Keratinocyte (primary cell): Measurements from ENCODE around the gene WNK4. TPM values are rescaled to one million over a fixed set of nuclear protein-coding genes. Genes with fewer than 3 reads are reported as not detected.

Experiments used
- DNase-seq: peaks from one replicate; pipeline ENCODE4 v3.0.0-alpha.2; 2011; ENCODE audit warnings: low read depth, missing footprints, low spot score
- FAIRE-seq: peaks from 2 replicates; lab custom pipeline; 2011; peaks lifted over from hg19 to GRCh38; lab: Jason Lieb, UNC
- H2AFZ ChIP-seq: 2 replicates; pipeline ENCODE4 v1.6.0; 2012; ENCODE audit warnings: low read length, control low read depth, inconsistent platforms; ENCODE audit not compliant: control insufficient read depth
- H3K27ac ChIP-seq: 2 replicates; pipeline ENCODE4 v1.5.1; 2011; ENCODE audit warnings: low read length; ENCODE audit not compliant: control insufficient read depth, insufficient read depth
- H3K27me3 ChIP-seq: 3 replicates; pipeline ENCODE4 v1.6.0; 2011; ENCODE audit warnings: low read length; ENCODE audit not compliant: control insufficient read depth, insufficient read depth; ENCODE audit errors: extremely low read depth
- H3K36me3 ChIP-seq, 2 experiments: 2 replicates in 1 of 2; 3 replicates in 1 of 2; pipeline ENCODE4 v1.5.1; 2011; ENCODE audit warnings: low read length in 2 of 2, mild to moderate bottlenecking in 1 of 2; ENCODE audit not compliant: control insufficient read depth in 2 of 2, insufficient read depth in 2 of 2; ENCODE audit errors: extremely low read depth in 1 of 2
- H3K4me1 ChIP-seq: 3 replicates; pipeline ENCODE4 v1.5.1; 2011; ENCODE audit warnings: low read length; ENCODE audit not compliant: control insufficient read depth, insufficient read depth; ENCODE audit errors: extremely low read depth
- H3K4me2 ChIP-seq: 3 replicates; pipeline ENCODE4 v1.6.0; 2011; ENCODE audit warnings: low read depth, low read length; ENCODE audit not compliant: control insufficient read depth, insufficient read depth; ENCODE audit errors: extremely low read depth
- H3K4me3 ChIP-seq, 3 experiments: fragments of 200-600 bp in 1 of 3; sonication (generic) in 1 of 3; 2 replicates in 2 of 3; 3 replicates in 1 of 3; pipeline ENCODE4 v1.5.1; 2011 to 2016; ENCODE audit warnings: low read length in 3 of 3, mild to moderate bottlenecking in 3 of 3, control low read depth in 2 of 3, inconsistent platforms in 1 of 3, low read depth in 1 of 3, mixed read lengths in 1 of 3, mixed run types in 1 of 3, moderate library complexity in 1 of 3; ENCODE audit not compliant: control insufficient read depth in 2 of 3, insufficient read depth in 2 of 3; ENCODE audit errors: extremely low read depth in 1 of 3
- H3K79me2 ChIP-seq: 2 replicates; pipeline ENCODE4 v1.6.0; 2012; ENCODE audit warnings: low read length; ENCODE audit not compliant: control insufficient read depth, insufficient read depth
- H3K9ac ChIP-seq: 3 replicates; pipeline ENCODE4 v1.6.0; 2011; ENCODE audit warnings: low read length; ENCODE audit not compliant: control insufficient read depth, insufficient read depth; ENCODE audit errors: extremely low read depth
- H3K9me1 ChIP-seq: 3 replicates; pipeline ENCODE4 v1.6.0; 2011; ENCODE audit warnings: low read length; ENCODE audit not compliant: control insufficient read depth, insufficient read depth; ENCODE audit errors: extremely low read depth
- H3K9me3 ChIP-seq: 2 replicates; pipeline ENCODE4 v1.5.1; 2012; ENCODE audit warnings: low read depth, low read length; ENCODE audit not compliant: control insufficient read depth
- H4K20me1 ChIP-seq: 3 replicates; pipeline ENCODE4 v1.6.0; 2011; ENCODE audit warnings: low read length; ENCODE audit not compliant: control insufficient read depth, insufficient read depth; ENCODE audit errors: extremely low read depth
- EZH2 ChIP-seq: IDR thresholded peaks from one replicate; pipeline ENCODE4 v1.6.1; 2012; ENCODE audit warnings: inconsistent platforms, mild to moderate bottlenecking, low read length, moderate library complexity
- dilution Hi-C: fragments of 300-500 bp; cut with MboI; formaldehyde crosslinking; loops from one replicate; pipeline ENCODE4 v1.7.0; 2020; ENCODE audit warnings: low sequenced_read_pairs; ENCODE audit not compliant: extremely low pct_ligation_motif_present
- polyA plus RNA-seq, 5 experiments: library from polyadenylated mRNA; depleted of rRNA in 3 of 5; stranded (reverse) in 3 of 5; stranded (forward) in 1 of 5; unstranded in 1 of 5; fragments of >200 nt; gene quantifications; 1 replicate in 1 of 5; 2 replicates in 3 of 5; 3 replicates in 1 of 5; pipeline versions ENCODE4 v1.2.1 to v1.2.3, GENCODE V29; 2011 to 2012; ENCODE audit warnings: missing spikeins in 2 of 5, low read depth in 1 of 5, low replicate concordance in 1 of 5
- TF ChIP-seq, protein P1 (sequence below), 3 experiments: IDR thresholded peaks in 1 of 3; conservative IDR thresholded peaks in 1 of 3; optimal IDR thresholded peaks in 1 of 3; 2 replicates in 2 of 3; 3 replicates in 1 of 3; pipeline versions ENCODE3 to v1.5.1; 2011; ENCODE audit warnings: low read length in 3 of 3, mild to moderate bottlenecking in 3 of 3, moderate library complexity in 2 of 3, control low read depth in 1 of 3, inconsistent platforms in 1 of 3; ENCODE audit not compliant: insufficient read depth in 2 of 3; ENCODE audit errors: extremely low read depth in 1 of 3

Gene WNK4
- polyA plus RNA-seq, 1 donor (not counting 4 experiments of a cell fraction or from before 2014, with no cell fraction given): 0.04 TPM

DNA sequence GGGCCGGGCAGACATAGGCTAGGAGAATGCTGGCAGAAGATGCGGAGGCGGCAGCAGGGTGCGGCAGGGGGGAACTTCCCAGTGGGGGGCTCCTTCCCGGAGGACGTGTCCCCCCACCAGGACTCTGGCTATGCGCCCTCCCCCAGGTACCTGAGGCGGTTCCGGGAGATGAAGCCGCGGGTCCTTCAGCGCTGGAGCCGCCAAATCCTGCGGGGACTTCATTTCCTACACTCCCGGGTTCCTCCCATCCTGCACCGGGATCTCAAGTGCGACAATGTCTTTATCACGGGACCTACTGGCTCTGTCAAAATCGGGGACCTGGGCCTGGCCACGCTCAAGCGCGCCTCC, 3.4 kb downstream of the WNK4 start:
- DNase-seq (no peak), FAIRE-seq (no peak)
- no peak for TF ChIP-seq EZH2
- Histone ChIP-seq H3K9me1 (no peaks in the 10 kb centered on the region), H3K9ac (no peak overlapping the region), H3K4me2 (peak overlapping the region; percentile 56), H3K27me3 (peaks cover 37% of the 10 kb centered on the region), H3K36me3 (peaks cover 6 to 11% of the 10 kb centered on the region in 2 experiments), H3K79me2 (no peaks in the 10 kb centered on the region), H3K4me1 (peaks cover 19% of the 10 kb centered on the region), H4K20me1 (no peaks in the 10 kb centered on the region), H3K9me3 (no peaks in the 10 kb centered on the region), H3K27ac (no peak overlapping the region), H3K4me3 (peak overlapping the region in 1 of 3 experiments; percentile 18), H2AFZ (no peak overlapping the region)
- dilution Hi-C loops: no loop called here

DNA sequence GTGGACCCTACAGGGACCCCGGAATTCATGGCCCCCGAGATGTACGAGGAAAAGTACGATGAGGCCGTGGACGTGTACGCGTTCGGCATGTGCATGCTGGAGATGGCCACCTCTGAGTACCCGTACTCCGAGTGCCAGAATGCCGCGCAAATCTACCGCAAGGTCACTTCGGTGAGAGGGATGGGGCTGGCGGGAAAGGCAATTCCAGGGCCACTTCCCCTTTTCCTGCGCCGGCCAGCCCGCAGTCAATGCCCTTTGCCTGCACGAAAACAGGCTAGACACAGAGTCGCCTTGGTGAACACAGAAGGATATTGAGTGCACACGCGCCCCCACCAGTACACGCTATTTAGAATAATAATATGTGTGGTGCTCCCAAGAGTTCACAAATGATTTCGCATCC, 4.0 kb downstream of the WNK4 start:
- no peak for FAIRE-seq
- H3K79me2 ChIP-seq: no peaks in the 10 kb centered on the region
- H3K9me3 ChIP-seq: no peaks in the 10 kb centered on the region
- H3K4me2 ChIP-seq: no peak overlapping the region
- H3K9me1 ChIP-seq: no peaks in the 10 kb centered on the region
- H3K4me1 ChIP-seq: peaks cover 19% of the 10 kb centered on the region
- H3K27ac ChIP-seq: no peak overlapping the region
- no peak overlapping the region for H3K9ac ChIP-seq
- no peak for DNase-seq
- dilution Hi-C loops: no loop called here
- no peaks in the 10 kb centered on the region for H4K20me1 ChIP-seq
- no peak overlapping the region for H3K4me3 ChIP-seq
- no peak overlapping the region for H2AFZ ChIP-seq
- peaks cover 3 to 6% of the 10 kb centered on the region in 2 experiments for H3K36me3 ChIP-seq
- no peak for TF ChIP-seq EZH2
- TF ChIP-seq, protein P1, sequence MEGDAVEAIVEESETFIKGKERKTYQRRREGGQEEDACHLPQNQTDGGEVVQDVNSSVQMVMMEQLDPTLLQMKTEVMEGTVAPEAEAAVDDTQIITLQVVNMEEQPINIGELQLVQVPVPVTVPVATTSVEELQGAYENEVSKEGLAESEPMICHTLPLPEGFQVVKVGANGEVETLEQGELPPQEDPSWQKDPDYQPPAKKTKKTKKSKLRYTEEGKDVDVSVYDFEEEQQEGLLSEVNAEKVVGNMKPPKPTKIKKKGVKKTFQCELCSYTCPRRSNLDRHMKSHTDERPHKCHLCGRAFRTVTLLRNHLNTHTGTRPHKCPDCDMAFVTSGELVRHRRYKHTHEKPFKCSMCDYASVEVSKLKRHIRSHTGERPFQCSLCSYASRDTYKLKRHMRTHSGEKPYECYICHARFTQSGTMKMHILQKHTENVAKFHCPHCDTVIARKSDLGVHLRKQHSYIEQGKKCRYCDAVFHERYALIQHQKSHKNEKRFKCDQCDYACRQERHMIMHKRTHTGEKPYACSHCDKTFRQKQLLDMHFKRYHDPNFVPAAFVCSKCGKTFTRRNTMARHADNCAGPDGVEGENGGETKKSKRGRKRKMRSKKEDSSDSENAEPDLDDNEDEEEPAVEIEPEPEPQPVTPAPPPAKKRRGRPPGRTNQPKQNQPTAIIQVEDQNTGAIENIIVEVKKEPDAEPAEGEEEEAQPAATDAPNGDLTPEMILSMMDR (optimal IDR thresholded peaks at IDR 0.05 in 1 of 3, IDR thresholded peaks at IDR 0.05 in 1 of 3, conservative IDR thresholded peaks at IDR 0.05 in 1 of 3; ENCODE audit: extremely low read depth in 1 of 3, insufficient read depth in 2 of 3, low read length in 3 of 3): no peak
- peaks cover 37% of the 10 kb centered on the region for H3K27me3 ChIP-seq
